Activated T-cell treated with anti-CD3 and anti-CD28 coated beads, Interleukin-2, amount 50 U/mL, for 24 hours (primary cell): ENCODE measurements around the gene PRH2.

Experiments
- DNase-seq: peaks from one replicate; pipeline ENCODE4 v3.0.0-alpha.2; 2020
- H3K27ac Mint-ChIP-seq: 2 replicates; pipeline ENCODE4 v1.8.0; 2020; ENCODE audit warnings: mild to moderate bottlenecking, mixed read lengths
- H3K27me3 Mint-ChIP-seq: 2 replicates; pipeline ENCODE4 v1.8.0; 2020; ENCODE audit warnings: mixed read lengths
- H3K36me3 Mint-ChIP-seq: 2 replicates; pipeline ENCODE4 v1.8.0; 2020; ENCODE audit warnings: low read depth, mixed read lengths
- H3K4me1 Mint-ChIP-seq: 2 replicates; pipeline ENCODE4 v1.8.0; 2020; ENCODE audit warnings: low read depth, mixed read lengths
- H3K4me3 Mint-ChIP-seq: 2 replicates; pipeline ENCODE4 v1.8.0; 2020; ENCODE audit warnings: mild to moderate bottlenecking, moderate library complexity, mixed read lengths
- H3K9me3 Mint-ChIP-seq: 2 replicates; pipeline ENCODE4 v1.8.0; 2020; ENCODE audit warnings: mixed read lengths

Gene PRH2

GRCh38 chr12:10928746-10929286 lies at the start of gene PRH2:
PRH2 (plus strand) TSS chr12:10929236; CDS start chr12:10929274, 38 bp downstream.
- Mint-ChIP-seq H3K9me3 (no peaks in the 10 kb centered on the region), H3K4me1 (no peaks in the 10 kb centered on the region), H3K27ac (no peak within 1 kb of the TSS), H3K27me3 (no peaks in the 10 kb centered on the region), H3K4me3 (no peak within 1 kb of the TSS), H3K36me3 (peaks cover 3% of the 10 kb centered on the region)
- no peak for DNase-seq

- Mint-ChIP-seq H3K27me3 (no peaks in the 10 kb centered on the region), H3K9me3 (no peaks in the 10 kb centered on the region), H3K4me1 (no peaks in the 10 kb centered on the region), H3K36me3 (peaks cover 25% of the 10 kb centered on the region), H3K27ac (no peak within 1 kb of the TSS), H3K4me3 (no peak within 1 kb of the TSS)
- no peak for DNase-seq
These were observed 44.8 kb upstream of the PRH2 start, which contains the start of gene PRH1 for GRCh38 chr12:10884086-10884725. PRH1 (minus strand) TSS chr12:10884255; CDS start chr12:10884217, 38 bp downstream.

DNA sequence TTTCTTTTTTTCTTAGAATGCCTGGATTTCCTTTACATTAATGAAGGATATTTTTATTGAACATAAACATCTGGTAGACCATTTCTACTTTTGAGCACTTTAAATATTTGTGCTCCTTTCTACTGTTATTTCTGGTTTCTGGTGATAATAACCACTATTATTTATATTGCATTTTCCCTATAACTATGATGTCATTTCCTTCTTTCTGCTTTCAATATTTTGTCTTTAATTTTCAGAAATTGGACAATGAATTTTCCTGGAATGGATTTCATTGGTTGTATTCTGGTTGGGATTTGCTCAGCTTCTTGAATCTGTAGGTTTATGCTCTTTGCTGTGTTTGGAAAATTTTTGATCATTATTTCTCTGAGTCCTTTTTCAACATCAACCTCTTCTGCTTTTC lies 39.8 kb upstream of the PRH2 start:
- H3K9me3 Mint-ChIP-seq = no peaks in the 10 kb centered on the region
- H3K36me3 Mint-ChIP-seq = peaks cover 25% of the 10 kb centered on the region
- DNase-seq = no peak

DNA sequence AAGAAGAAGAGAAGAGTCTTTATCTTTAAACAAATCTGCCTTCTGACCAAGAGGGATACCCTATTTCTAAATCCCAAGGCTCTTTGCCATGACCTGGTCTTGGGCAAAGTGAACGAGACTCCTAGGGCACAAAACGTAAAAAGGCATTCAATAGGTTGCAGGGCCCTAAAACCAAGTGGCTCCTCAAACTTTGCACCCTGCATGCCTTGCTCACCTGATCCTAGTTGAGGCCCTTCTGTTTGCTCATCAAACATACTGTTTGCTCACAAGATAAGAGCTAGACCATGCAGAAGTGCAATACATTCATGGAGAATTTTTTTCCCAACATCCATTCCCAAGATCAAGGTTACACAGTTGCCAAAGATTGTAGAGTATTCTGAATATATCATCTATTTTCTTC lies 37.1 kb upstream of the PRH2 start:
- Mint-ChIP-seq H3K36me3 (peaks cover 32% of the 10 kb centered on the region), H3K9me3 (no peaks in the 10 kb centered on the region), H3K4me1 (no peaks in the 10 kb centered on the region), H3K4me3 (no peak overlapping the region), H3K27ac (no peak overlapping the region), H3K27me3 (no peaks in the 10 kb centered on the region)
- DNase-seq = no peak

More for the DNA sequence above, 39.8 kb upstream of the PRH2 start:
- no peak overlapping the region for H3K4me3 Mint-ChIP-seq
- no peaks in the 10 kb centered on the region for H3K27me3 Mint-ChIP-seq
- no peaks in the 10 kb centered on the region for H3K4me1 Mint-ChIP-seq
- no peak overlapping the region for H3K27ac Mint-ChIP-seq

DNA sequence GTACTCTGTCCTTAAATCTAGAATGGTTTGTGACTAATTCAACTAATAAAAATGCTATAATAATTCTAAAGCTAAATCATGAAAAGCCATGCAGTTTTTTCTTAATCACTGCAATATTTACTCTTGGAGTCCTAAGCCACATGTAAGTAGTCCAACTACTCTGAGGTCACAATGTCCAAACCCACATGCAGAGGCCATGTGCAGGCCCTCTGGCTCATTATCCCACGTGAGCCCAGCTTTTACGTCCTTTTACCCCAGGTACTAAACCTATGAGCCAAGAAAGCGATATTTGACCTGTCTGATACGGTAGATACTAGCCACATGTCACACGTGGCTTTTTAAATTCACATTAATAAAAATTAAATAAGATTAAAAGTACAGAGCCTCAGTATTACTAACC lies 32.2 kb upstream of the PRH2 start:
- H3K4me3 Mint-ChIP-seq = no peak overlapping the region
- H3K27me3 Mint-ChIP-seq = no peaks in the 10 kb centered on the region
- DNase-seq = no peak
- no peaks in the 10 kb centered on the region for H3K4me1 Mint-ChIP-seq
- peaks cover 33% of the 10 kb centered on the region for H3K36me3 Mint-ChIP-seq
- H3K27ac Mint-ChIP-seq = no peak overlapping the region
- H3K9me3 Mint-ChIP-seq = peaks cover 2% of the 10 kb centered on the region

GRCh38 chr12:10900530-10900929 lies 28.5 kb upstream of the PRH2 start:
- Mint-ChIP-seq H3K36me3 (peaks cover 48% of the 10 kb centered on the region), H3K4me1 (no peaks in the 10 kb centered on the region), H3K9me3 (peaks cover 28% of the 10 kb centered on the region), H3K27me3 (no peaks in the 10 kb centered on the region), H3K4me3 (no peak overlapping the region), H3K27ac (no peak overlapping the region)
- no peak for DNase-seq

DNA sequence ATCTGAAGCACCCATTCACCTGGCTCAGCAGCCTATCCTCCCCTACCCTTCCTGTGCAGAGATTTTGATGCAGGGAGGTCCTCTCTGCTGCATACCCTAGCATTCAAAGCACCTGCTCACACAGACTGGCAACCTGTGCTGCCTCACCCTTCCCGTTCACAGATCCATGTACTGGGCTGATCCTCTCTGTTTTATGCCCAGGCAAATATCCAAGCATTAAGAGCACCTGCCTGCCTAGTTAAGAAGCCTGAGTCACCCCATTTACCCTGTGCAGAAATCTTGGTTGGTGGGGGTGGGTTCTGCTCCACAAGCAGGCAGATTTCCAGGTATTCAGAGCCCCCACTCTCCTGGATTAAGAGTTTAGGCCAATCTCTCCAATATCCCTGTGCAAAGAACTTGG lies 28.1 kb upstream of the PRH2 start:
- no peak for DNase-seq
- Mint-ChIP-seq H3K27ac (no peak overlapping the region), H3K36me3 (peaks cover 51% of the 10 kb centered on the region), H3K9me3 (peaks cover 28% of the 10 kb centered on the region), H3K4me3 (no peak overlapping the region), H3K4me1 (no peaks in the 10 kb centered on the region), H3K27me3 (no peaks in the 10 kb centered on the region)

- H3K4me3 Mint-ChIP-seq = no peak overlapping the region
- H3K27me3 Mint-ChIP-seq = no peaks in the 10 kb centered on the region
- peaks cover 55% of the 10 kb centered on the region for H3K36me3 Mint-ChIP-seq
- no peaks in the 10 kb centered on the region for H3K4me1 Mint-ChIP-seq
- no peak for DNase-seq
- no peak overlapping the region for H3K27ac Mint-ChIP-seq
- H3K9me3 Mint-ChIP-seq = peaks cover 28% of the 10 kb centered on the region
These were observed 27.6 kb upstream of the PRH2 start for GRCh38 chr12:10901427-10901826.

- Mint-ChIP-seq H3K4me3 (no peak overlapping the region), H3K27ac (no peak overlapping the region), H3K4me1 (no peaks in the 10 kb centered on the region), H3K36me3 (peaks cover 69% of the 10 kb centered on the region), H3K9me3 (peaks cover 33% of the 10 kb centered on the region), H3K27me3 (no peaks in the 10 kb centered on the region)
- DNase-seq = no peak
These were observed 24.4 kb upstream of the PRH2 start for GRCh38 chr12:10904686-10905085.

DNA sequence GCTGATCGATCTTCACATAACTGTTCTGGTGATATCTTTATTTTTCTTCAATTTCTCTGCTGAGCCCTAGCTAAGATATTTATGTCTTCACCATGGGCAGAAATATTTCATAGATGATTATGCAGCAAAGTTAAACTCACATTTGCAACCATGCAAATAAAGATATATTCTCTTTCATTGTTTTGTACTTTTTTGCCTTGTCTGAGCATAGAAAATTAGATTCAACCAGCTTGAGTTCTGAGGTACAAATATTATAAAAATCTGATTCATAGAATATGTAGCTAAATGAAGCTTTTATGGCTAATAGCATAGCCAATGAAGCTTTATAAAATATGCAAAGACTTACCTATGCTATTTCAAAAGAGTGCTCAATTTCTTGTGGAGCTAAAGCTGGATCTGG lies 19.6 kb upstream of the PRH2 start, which contains the start of gene TAS2R13:
Gene TAS2R13, minus strand, starts transcription at position 101 of the 400 bp plus-strand sequence. CDS start 264 bp downstream, outside the sequence.
- peaks cover 14% of the 10 kb centered on the region for H3K9me3 Mint-ChIP-seq
- H3K36me3 Mint-ChIP-seq = peaks cover 57% of the 10 kb centered on the region
- no peaks in the 10 kb centered on the region for H3K4me1 Mint-ChIP-seq
- DNase-seq = no peak
- H3K4me3 Mint-ChIP-seq = no peak within 1 kb of the TSS
- H3K27ac Mint-ChIP-seq = no peak within 1 kb of the TSS
- H3K27me3 Mint-ChIP-seq = no peaks in the 10 kb centered on the region

DNA sequence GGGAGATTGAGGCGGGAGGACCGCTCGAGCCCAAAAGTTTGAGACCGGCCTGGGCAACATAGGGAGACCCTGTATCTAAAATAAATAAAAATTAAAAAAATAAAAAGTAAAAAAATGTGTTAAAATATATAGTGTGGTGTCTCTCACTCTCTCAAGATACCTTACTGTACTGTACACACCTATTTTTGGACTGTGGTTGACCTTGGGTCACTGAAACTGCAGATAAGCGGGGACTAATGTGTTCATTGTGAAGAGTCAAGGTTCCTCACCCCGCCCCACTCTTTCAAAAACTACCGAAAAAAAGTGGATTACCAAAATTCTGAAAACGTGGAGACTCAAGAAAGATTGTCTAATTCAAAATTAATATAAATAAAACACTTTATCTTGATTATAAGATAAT lies 18.7 kb upstream of the PRH2 start:
- H3K4me3 Mint-ChIP-seq = no peak overlapping the region
- H3K4me1 Mint-ChIP-seq = no peaks in the 10 kb centered on the region
- peaks cover 7% of the 10 kb centered on the region for H3K9me3 Mint-ChIP-seq
- DNase-seq = no peak
- H3K27ac Mint-ChIP-seq = no peak overlapping the region
- H3K27me3 Mint-ChIP-seq = no peaks in the 10 kb centered on the region
- H3K36me3 Mint-ChIP-seq = peaks cover 48% of the 10 kb centered on the region

DNA sequence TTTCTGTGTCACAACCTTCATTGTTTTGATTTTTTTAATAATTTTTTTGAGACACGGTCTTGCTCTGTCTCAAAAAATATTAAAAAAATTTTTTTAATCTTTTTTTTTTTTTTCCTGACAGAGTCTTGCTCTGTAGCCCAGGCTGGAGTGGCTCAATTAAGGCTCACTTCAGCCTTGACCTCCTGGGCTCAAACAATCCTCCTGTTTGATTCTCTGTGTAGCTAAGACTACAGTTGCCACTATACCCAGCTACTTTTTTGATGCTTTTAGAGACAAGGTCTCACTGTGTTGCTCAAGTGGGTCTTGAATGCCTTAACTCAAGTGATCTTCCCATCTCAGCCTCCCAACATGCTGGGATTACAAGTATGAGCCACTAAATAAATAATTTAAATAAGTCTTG lies 9.2 kb upstream of the PRH2 start:
- Mint-ChIP-seq H3K4me3 (no peak overlapping the region), H3K4me1 (no peaks in the 10 kb centered on the region), H3K27ac (no peak overlapping the region), H3K9me3 (no peaks in the 10 kb centered on the region), H3K27me3 (no peaks in the 10 kb centered on the region), H3K36me3 (no peaks in the 10 kb centered on the region)
- no peak for DNase-seq

DNA sequence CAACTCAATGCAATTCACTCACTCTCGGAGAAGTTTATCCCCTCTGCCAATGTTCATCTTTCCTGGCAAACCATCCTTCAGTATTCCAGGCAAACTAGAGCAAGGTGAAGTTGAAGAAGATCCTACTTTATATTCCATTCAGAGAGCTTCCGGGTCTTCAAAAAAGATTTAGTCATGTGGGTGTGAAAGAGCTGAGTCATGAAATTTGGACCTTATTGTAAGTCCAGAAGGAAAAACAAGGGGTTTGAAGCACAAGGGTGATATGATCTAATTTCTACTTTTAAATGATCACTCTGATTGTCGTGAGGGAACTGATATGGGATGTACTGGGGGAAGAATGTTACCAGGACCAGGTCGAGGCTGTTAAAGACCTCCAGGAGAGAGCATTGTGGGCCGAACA lies 2.8 kb upstream of the PRH2 start:
- DNase-seq = no peak
- no peak overlapping the region for H3K27ac Mint-ChIP-seq
- no peaks in the 10 kb centered on the region for H3K4me1 Mint-ChIP-seq
- H3K4me3 Mint-ChIP-seq = no peak overlapping the region
- H3K27me3 Mint-ChIP-seq = no peaks in the 10 kb centered on the region
- no peaks in the 10 kb centered on the region for H3K9me3 Mint-ChIP-seq
- H3K36me3 Mint-ChIP-seq = peaks cover 3% of the 10 kb centered on the region

GRCh38 chr12:10936506-10936905 lies 7.5 kb downstream of the PRH2 start:
- H3K9me3 Mint-ChIP-seq = no peaks in the 10 kb centered on the region
- DNase-seq = no peak
- H3K27me3 Mint-ChIP-seq = no peaks in the 10 kb centered on the region
- H3K36me3 Mint-ChIP-seq = peaks cover under 1% of the 10 kb centered on the region
- no peak overlapping the region for H3K27ac Mint-ChIP-seq
- H3K4me3 Mint-ChIP-seq = no peak overlapping the region
- H3K4me1 Mint-ChIP-seq = no peaks in the 10 kb centered on the region

- H3K4me1 Mint-ChIP-seq = peaks cover 8% of the 10 kb centered on the region
- peaks cover 2% of the 10 kb centered on the region for H3K36me3 Mint-ChIP-seq
- DNase-seq = no peak
- H3K27ac Mint-ChIP-seq = no peak within 1 kb of the TSS
- H3K9me3 Mint-ChIP-seq = no peaks in the 10 kb centered on the region
- H3K27me3 Mint-ChIP-seq = no peaks in the 10 kb centered on the region
- no peak within 1 kb of the TSS for H3K4me3 Mint-ChIP-seq
These were observed 10.1 kb downstream of the PRH2 start, which contains the start of gene TAS2R14 for GRCh38 chr12:10939163-10939562. TAS2R14 (minus strand) TSS chr12:10939263; CDS start chr12:10939207, 56 bp downstream.
